Upper lobe of right lung (tissue), 1 donor: ENCODE results near the gene NDUFA12. TPM values are rescaled to one million over a fixed set of nuclear protein-coding genes. Genes with fewer than 3 reads are reported as not detected.

Experiments used
- ATAC-seq: fragments of 200-7000 bp; cut with Tn5 transposase; one replicate; pipeline ENCODE4 v1.9.1; 2020; ENCODE audit warnings: mild to moderate bottlenecking, moderate library complexity
- DNase-seq: peaks from one replicate; pipeline ENCODE4 v3.0.0-alpha.2; 2020
- H3K27ac ChIP-seq: fragments of 200-600 bp; one replicate; pipeline ENCODE4 v1.8.0; 2022
- H3K27me3 ChIP-seq: fragments of 200-600 bp; one replicate; pipeline ENCODE4 v1.8.0; 2022; ENCODE audit warnings: mild to moderate bottlenecking
- H3K36me3 ChIP-seq: fragments of 200-600 bp; one replicate; pipeline ENCODE4 v1.8.0; 2022
- H3K4me1 ChIP-seq: fragments of 200-600 bp; one replicate; pipeline ENCODE4 v1.8.0; 2022
- H3K4me3 ChIP-seq: fragments of 200-600 bp; one replicate; pipeline ENCODE4 v1.8.0; 2022; ENCODE audit warnings: mild to moderate bottlenecking
- H3K9me3 ChIP-seq: fragments of 200-600 bp; one replicate; pipeline ENCODE4 v1.8.0; 2022
- intact Hi-C: fragments of 100-400 bp; cut with DNase I; formaldehyde crosslinking; loops from one replicate; pipeline ENCODE4 v1.11.0; 2022
- total RNA-seq: library from RNA; stranded (reverse); fragmentation: NEBNext Ultra II Directional; extraction: Animal tissue kit (Norgen Biotek cat#: 25700); gene quantifications from one replicate; pipeline ENCODE4 v1.2.1, GENCODE V29; 2021
- TF ChIP-seq, protein P1 (sequence below): fragments of 200-600 bp; IDR thresholded peaks from one replicate; pipeline ENCODE4 v1.8.0; 2022; ENCODE audit warnings: antibody characterized with exemption
- donor health status: DM: no; HTN: yes; CAD: no; lungs with severe emphysema.

NDUFA12 gene
- total RNA-seq, 1 donor from 2014 or later: 71.8 TPM

DNA sequence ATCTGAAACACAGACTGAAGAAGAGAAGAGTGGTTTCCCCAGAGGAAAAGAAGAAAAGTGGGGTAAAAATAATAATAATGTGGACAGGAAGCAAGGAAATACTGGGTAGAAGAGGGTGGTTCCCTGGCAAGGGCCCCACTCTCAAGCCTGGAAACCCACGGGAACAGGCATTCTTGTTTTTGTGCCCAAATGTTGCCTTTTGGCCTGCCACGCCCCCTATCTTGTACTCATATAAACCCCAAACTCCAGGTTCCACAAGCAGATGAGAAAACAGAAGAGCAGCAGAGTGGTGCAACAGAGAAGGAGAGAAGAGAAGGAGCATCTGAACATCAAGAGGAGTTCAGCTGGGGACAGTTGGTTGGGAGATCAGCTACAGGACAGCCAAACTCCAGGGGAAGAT is 51.2 kb downstream of the NDUFA12 start:
- no peaks in the 10 kb centered on the region for H3K4me1 ChIP-seq
- H3K4me3 ChIP-seq: no peak overlapping the region
- ATAC-seq (no peak), DNase-seq (no peak)
- H3K27me3 ChIP-seq: no peaks in the 10 kb centered on the region
- H3K27ac ChIP-seq: no peak overlapping the region
- intact Hi-C loops: no loop called here
- no peaks in the 10 kb centered on the region for H3K9me3 ChIP-seq
- TF ChIP-seq, protein P1, sequence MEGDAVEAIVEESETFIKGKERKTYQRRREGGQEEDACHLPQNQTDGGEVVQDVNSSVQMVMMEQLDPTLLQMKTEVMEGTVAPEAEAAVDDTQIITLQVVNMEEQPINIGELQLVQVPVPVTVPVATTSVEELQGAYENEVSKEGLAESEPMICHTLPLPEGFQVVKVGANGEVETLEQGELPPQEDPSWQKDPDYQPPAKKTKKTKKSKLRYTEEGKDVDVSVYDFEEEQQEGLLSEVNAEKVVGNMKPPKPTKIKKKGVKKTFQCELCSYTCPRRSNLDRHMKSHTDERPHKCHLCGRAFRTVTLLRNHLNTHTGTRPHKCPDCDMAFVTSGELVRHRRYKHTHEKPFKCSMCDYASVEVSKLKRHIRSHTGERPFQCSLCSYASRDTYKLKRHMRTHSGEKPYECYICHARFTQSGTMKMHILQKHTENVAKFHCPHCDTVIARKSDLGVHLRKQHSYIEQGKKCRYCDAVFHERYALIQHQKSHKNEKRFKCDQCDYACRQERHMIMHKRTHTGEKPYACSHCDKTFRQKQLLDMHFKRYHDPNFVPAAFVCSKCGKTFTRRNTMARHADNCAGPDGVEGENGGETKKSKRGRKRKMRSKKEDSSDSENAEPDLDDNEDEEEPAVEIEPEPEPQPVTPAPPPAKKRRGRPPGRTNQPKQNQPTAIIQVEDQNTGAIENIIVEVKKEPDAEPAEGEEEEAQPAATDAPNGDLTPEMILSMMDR: no peak
- H3K36me3 ChIP-seq: no peaks in the 10 kb centered on the region

- intact Hi-C loops: no loop called here
These were observed 52.2 kb downstream of the NDUFA12 start for GRCh38 chr12:94951071-94951934.

DNA sequence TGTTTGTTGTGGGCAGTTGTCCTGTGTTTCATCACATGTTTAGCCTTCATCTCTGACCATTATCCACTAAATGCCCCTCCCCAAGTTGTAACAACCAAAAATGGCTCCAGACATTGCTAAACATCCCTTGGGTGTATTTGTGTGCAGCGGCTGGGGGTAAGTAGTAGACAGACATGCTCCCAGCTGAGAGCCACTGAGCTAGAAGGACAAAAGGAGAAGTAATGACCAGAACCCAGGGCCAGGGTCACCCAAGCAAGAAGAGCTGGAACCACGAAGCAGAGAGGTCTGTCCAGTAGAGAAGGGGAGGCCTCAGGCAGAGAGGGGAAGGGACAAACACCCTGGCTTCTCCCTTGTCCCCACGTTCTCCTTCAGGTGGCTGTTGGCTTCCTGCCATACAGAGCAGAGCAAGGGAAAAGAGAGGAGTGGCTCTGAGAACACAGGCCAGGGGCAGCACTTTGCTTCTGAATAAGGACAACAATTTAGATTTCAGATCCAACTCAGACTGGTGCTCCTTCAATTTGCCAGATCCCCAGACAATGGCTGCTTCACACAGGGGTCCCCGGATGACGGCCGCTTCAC is 55.2 kb downstream of the NDUFA12 start:
- Histone ChIP-seq H3K27me3 (no peaks in the 10 kb centered on the region), H3K4me1 (no peaks in the 10 kb centered on the region), H3K36me3 (no peaks in the 10 kb centered on the region), H3K27ac (no peak overlapping the region), H3K4me3 (no peak overlapping the region), H3K9me3 (no peaks in the 10 kb centered on the region)
- DNase-seq (no peak), ATAC-seq (no peak)
- TF ChIP-seq, protein P1: no peak
- intact Hi-C loops: no loop called here

More at GRCh38 chr12:94951071-94951934, 52.2 kb downstream of the NDUFA12 start:
- Histone ChIP-seq H3K27ac (no peak overlapping the region), H3K27me3 (no peaks in the 10 kb centered on the region), H3K9me3 (no peaks in the 10 kb centered on the region), H3K4me3 (no peak overlapping the region), H3K36me3 (no peaks in the 10 kb centered on the region), H3K4me1 (no peaks in the 10 kb centered on the region)
- DNase-seq (no peak), ATAC-seq (no peak)
- TF ChIP-seq, protein P1: no peak

DNA sequence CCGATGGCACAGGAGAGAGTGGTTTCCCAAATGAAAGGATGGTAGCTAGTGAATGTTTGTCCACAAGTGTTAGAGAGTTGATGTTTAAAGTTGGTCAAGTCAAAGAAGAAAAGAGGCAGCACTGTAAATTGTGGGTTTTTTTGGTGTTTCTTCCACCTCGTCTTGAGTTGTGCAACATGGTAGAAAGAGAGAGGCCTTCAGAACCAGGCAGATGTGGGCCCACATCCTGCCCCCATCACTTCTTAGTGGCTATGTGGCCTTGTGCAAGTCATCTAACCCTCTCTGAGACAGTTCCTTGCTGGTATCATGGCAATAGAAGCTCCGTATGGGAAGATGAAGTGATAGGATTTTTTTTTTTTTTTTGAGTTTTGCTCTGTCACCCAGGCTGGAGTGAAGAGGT is 60.8 kb downstream of the NDUFA12 start:
- Histone ChIP-seq H3K4me3 (no peak overlapping the region), H3K4me1 (peaks cover 7% of the 10 kb centered on the region), H3K27ac (no peak overlapping the region), H3K27me3 (no peaks in the 10 kb centered on the region), H3K36me3 (no peaks in the 10 kb centered on the region), H3K9me3 (no peaks in the 10 kb centered on the region)
- ATAC-seq: no peak
- intact Hi-C loops: no loop called here
- TF ChIP-seq, protein P1: no peak
- no peak for DNase-seq

DNA sequence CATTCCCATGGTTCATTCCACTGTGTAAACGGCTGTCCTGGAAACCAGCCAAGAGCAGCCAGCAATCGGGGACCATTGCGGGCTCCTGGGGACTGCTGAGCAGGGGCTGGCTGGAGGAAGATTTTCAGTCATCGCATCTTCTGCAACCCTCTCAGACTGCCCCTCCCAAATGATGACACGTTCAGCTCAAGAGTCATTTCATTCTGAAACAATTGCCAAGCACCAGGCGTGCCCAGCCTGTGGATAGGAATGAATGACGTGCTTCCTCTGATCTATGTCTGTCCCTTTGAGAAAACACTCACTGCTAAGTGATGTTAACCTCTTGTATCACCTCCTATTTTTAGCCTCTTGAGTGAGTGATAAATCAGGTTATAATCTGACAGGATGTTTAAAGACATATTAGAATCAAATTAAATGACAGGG is 62.0 kb downstream of the NDUFA12 start:
- Histone ChIP-seq H3K36me3 (no peaks in the 10 kb centered on the region), H3K9me3 (no peaks in the 10 kb centered on the region), H3K4me1 (peaks cover 7% of the 10 kb centered on the region), H3K27me3 (no peaks in the 10 kb centered on the region), H3K4me3 (no peak overlapping the region), H3K27ac (no peak overlapping the region)
- TF ChIP-seq, protein P1: no peak
- DNase-seq (no peak), ATAC-seq (peak; percentile 57)
- intact Hi-C loops: no loop called here
